Breast epithelium (tissue), 4 donors: ENCODE results near the gene GTPBP10. TPM values are rescaled to one million over a fixed set of nuclear protein-coding genes. Genes with fewer than 3 reads are reported as not detected.
A peak's percentile ranks its signal among the peaks of the same experiment; 100 is the strongest.
"Not testable (repeated sequence)": the region's sequence is repeated elsewhere in the genome, so short reads cannot be mapped to it uniquely, and the experiment has no call there.

ENCODE experiments used
- DNase-seq, 2 donors: peaks; one replicate each; pipeline ENCODE4 v3.0.0-alpha.2; 2019; ENCODE audit warnings: low spot score in 2 of 2
- H3K27ac ChIP-seq, 2 donors: fragments of 200-600 bp; sonication (generic) in 1 of 2; one replicate each; pipeline ENCODE4 v1.5.1; 2016 to 2019; ENCODE audit warnings: mild to moderate bottlenecking in 1 of 2
- H3K27me3 ChIP-seq, 2 donors: fragments of 200-600 bp; sonication (generic) in 1 of 2; one replicate each; pipeline versions ENCODE4 v1.5.1 to v1.6.0; 2017 to 2019; ENCODE audit warnings: control low read depth in 1 of 2, mild to moderate bottlenecking in 1 of 2
- H3K36me3 ChIP-seq: fragments of 200-600 bp; one replicate; pipeline ENCODE4 v1.5.1; 2019
- H3K4me1 ChIP-seq, 2 donors: fragments of 200-600 bp; sonication (generic); one replicate each; pipeline ENCODE4 v1.5.1; 2016 to 2019; ENCODE audit warnings: control low read depth in 1 of 2
- H3K4me3 ChIP-seq, 3 donors: fragments of 200-600 bp; sonication (generic); 1 replicate in 2 of 3; 2 replicates in 1 of 3; pipeline ENCODE4 v1.5.1; 2016 to 2019; ENCODE audit warnings: mild to moderate bottlenecking in 3 of 3, moderate library complexity in 2 of 3
- H3K9me3 ChIP-seq, 2 donors: fragments of 200-600 bp; sonication (generic) in 1 of 2; one replicate each; pipeline ENCODE4 v1.5.1; 2016 to 2019; ENCODE audit warnings: control low read depth in 1 of 2
- POLR2A ChIP-seq: fragments of 450-650 bp; IDR thresholded peaks from one replicate; pipeline ENCODE4 v1.6.1; 2016; ENCODE audit warnings: antibody characterized with exemption, mild to moderate bottlenecking, moderate library complexity
- POLR2AphosphoS5 ChIP-seq, 3 donors: sonication (generic); formaldehyde crosslinking; IDR thresholded peaks; one replicate each; pipeline ENCODE4 v1.6.1; 2017; ENCODE audit warnings: antibody characterized with exemption in 3 of 3
- intact Hi-C: fragments of 100-400 bp; cut with DNase I; formaldehyde crosslinking; loops from one replicate; pipeline ENCODE4 v1.15.1; 2023; ENCODE audit warnings: low total_unique reads
- total RNA-seq, 3 donors: library from RNA; depleted of rRNA; stranded (reverse); fragments of >200 nt; gene quantifications; one replicate each; pipeline ENCODE4 v1.1.0, GENCODE V29; 2016
- TF ChIP-seq, protein P1 (sequence below), 3 donors: fragments of 450-650 bp; IDR thresholded peaks; one replicate each; pipeline ENCODE4 v1.5.1; 2016 to 2017; ENCODE audit warnings: antibody characterized with exemption in 3 of 3, mild to moderate bottlenecking in 3 of 3, moderate library complexity in 3 of 3

GTPBP10 gene
- total RNA-seq, 3 donors from 2014 or later, result 21.3 to 27.2 (median 22.3) TPM

GRCh38 chr7:90337106-90337505 lies 9.4 kb upstream of the GTPBP10 start:
- Histone ChIP-seq H3K9me3 (no peaks in the 10 kb centered on the region), H3K27me3 (no peaks in the 10 kb centered on the region), H3K36me3 (no peaks in the 10 kb centered on the region), H3K4me3 (no peak overlapping the region), H3K27ac (no peak overlapping the region), H3K4me1 (no peaks in the 10 kb centered on the region)
- TF ChIP-seq, protein P1, sequence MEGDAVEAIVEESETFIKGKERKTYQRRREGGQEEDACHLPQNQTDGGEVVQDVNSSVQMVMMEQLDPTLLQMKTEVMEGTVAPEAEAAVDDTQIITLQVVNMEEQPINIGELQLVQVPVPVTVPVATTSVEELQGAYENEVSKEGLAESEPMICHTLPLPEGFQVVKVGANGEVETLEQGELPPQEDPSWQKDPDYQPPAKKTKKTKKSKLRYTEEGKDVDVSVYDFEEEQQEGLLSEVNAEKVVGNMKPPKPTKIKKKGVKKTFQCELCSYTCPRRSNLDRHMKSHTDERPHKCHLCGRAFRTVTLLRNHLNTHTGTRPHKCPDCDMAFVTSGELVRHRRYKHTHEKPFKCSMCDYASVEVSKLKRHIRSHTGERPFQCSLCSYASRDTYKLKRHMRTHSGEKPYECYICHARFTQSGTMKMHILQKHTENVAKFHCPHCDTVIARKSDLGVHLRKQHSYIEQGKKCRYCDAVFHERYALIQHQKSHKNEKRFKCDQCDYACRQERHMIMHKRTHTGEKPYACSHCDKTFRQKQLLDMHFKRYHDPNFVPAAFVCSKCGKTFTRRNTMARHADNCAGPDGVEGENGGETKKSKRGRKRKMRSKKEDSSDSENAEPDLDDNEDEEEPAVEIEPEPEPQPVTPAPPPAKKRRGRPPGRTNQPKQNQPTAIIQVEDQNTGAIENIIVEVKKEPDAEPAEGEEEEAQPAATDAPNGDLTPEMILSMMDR (IDR thresholded peaks at IDR 0.05), result no peak
- TF ChIP-seq POLR2AphosphoS5 (IDR thresholded peaks at IDR 0.05), result no peak
- no peak for TF ChIP-seq POLR2A
- intact Hi-C loops, result no loop called here
- DNase-seq, result no peak

- peaks cover 0 to 8% of the 10 kb centered on the region in 2 donors for H3K4me1 ChIP-seq
- H3K36me3 ChIP-seq, result no peaks in the 10 kb centered on the region
- H3K9me3 ChIP-seq, result no peaks in the 10 kb centered on the region
- TF ChIP-seq POLR2AphosphoS5 (IDR thresholded peaks at IDR 0.05) (no peak), POLR2A (no peak)
- TF ChIP-seq, protein P1 (IDR thresholded peaks at IDR 0.05), result no peak
- no peaks in the 10 kb centered on the region for H3K27me3 ChIP-seq
- no peak for DNase-seq
- H3K4me3 ChIP-seq, result peak overlapping the region in 1 of 3 donors; percentile 82
- H3K27ac ChIP-seq, result peak overlapping the region; percentile 90 to 91
- intact Hi-C loops, result no loop called here
These were observed 1.5 kb upstream of the GTPBP10 start for GRCh38 chr7:90345016-90345415.

DNA sequence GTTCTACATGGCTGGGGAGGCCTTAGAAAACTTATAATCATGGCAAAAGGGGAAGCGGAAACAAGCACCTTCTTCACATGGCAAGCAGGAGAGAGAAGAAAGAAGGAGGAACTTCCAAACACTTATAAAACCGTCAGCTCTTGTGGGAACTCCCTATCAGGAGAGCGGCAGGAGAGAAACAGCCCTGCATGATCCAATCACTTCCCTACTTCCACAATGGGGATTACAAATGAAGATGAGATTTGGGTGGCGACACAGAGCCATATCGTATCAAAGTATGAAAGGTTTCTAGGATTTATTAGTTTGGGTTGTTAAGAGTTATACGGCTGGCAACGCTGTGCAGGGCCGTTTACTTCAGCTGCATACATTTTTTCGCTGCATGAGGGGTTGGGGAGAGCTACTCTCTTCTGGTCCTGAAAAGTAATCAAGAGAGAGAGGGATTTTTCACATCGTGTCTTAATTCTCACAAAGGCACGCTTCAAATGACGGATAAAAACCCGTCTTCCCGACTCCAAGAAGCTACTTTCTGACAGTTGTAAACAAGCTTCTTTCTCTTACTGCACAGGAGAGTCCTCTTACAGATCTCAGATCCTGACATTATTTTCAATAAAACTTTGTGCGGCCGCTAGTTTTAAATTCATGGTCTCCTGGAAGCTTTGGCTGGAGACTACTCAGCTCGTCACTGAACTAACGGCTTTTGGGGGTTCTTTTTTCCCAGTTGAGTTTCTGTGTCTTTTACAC lies 751 bp upstream of the GTPBP10 start:
- H3K9me3 ChIP-seq, result no peaks in the 10 kb centered on the region
- DNase-seq, result no peak
- TF ChIP-seq, protein P1 (IDR thresholded peaks at IDR 0.05), result no peak
- no peak for TF ChIP-seq POLR2A
- no peak for TF ChIP-seq POLR2AphosphoS5 (IDR thresholded peaks at IDR 0.05)
- peaks cover 0 to 8% of the 10 kb centered on the region in 2 donors for H3K4me1 ChIP-seq
- H3K4me3 ChIP-seq, result peak overlapping the region; percentile 74 to 82 (median 80)
- H3K36me3 ChIP-seq, result no peaks in the 10 kb centered on the region
- peak overlapping the region; percentile 90 to 91 for H3K27ac ChIP-seq
- no peaks in the 10 kb centered on the region for H3K27me3 ChIP-seq
- intact Hi-C loops, result no loop called here

DNA sequence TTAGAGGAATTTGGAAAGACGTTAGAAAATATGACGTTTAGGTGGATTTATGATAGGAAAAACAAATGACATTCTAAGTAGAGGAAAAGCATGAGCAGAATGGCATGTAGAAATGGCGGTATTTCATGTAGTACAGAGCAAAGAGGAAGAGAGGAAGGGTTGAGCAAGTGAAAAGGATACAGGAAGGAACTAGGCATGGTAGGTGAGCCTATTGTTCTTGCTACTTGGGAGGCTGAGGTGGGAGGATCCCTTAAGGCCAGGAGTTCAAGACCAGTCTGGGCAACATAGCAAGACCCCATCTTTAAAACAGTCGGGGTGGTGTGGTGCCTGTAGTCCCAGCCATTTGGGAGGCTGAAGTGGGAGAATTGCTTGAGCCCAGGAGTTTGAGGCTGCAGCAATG lies 1.2 kb downstream of the GTPBP10 start:
- Histone ChIP-seq H3K4me1 (peaks cover 0 to 8% of the 10 kb centered on the region in 2 donors), H3K9me3 (no peaks in the 10 kb centered on the region), H3K36me3 (no peaks in the 10 kb centered on the region), H3K27me3 (no peaks in the 10 kb centered on the region), H3K27ac (no peak overlapping the region), H3K4me3 (peak overlapping the region in 1 of 3 donors; percentile 82)
- TF ChIP-seq, protein P1 (IDR thresholded peaks at IDR 0.05), result no peak
- TF ChIP-seq POLR2A, result no peak
- intact Hi-C loops, result no loop called here
- DNase-seq, result no peak

DNA sequence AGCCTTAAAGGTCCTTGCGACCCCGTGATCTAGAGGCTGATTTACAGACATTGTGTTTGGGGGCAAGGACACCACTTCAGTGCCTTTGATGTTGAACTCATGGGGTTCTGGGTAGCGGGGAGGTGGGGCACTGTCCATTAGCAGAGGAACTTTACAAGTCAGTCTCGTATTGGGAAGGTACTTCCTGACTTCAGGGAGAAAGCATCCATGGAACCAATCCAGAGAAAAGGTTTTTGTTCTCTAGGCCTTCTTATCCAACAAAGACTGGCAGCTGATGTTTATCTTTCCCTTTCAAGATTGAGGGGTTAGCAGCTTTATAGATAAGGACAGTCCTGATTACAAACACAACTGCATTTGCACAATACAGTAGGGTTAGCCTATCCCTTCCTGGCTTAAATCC lies 2.8 kb downstream of the GTPBP10 start:
- intact Hi-C loops, result no loop called here

DNA sequence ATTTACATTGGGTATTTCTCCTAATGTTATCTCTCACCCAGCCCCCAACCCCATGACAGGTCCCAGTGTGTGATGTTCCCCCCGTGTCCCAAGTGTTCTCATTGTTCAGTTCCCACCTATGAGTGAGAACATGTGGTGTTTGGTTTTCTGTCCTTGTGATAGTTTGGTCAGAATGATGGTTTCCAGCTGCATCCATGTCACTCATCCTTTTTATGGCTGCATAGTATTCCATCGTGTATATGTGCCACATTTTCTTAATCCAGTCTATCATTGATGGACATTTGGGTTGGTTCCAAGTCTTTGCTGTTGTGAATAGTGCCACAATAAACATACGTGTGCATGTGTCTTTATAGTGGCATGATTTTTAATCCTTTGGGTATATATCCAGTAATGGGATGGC lies 3.5 kb downstream of the GTPBP10 start:
- H3K4me1 ChIP-seq, intact Hi-C loops, H3K27me3 ChIP-seq, H3K4me3 ChIP-seq, DNase-seq, H3K27ac ChIP-seq, H3K9me3 ChIP-seq, H3K36me3 ChIP-seq: not testable (repeated sequence)

More for the DNA sequence above, 2.8 kb downstream of the GTPBP10 start:
- H3K4me3 ChIP-seq, result no peak overlapping the region
- no peak for DNase-seq
- peaks cover 0 to 8% of the 10 kb centered on the region in 2 donors for H3K4me1 ChIP-seq
- TF ChIP-seq POLR2A (no peak), POLR2AphosphoS5 (IDR thresholded peaks at IDR 0.05) (no peak)
- TF ChIP-seq, protein P1 (IDR thresholded peaks at IDR 0.05), result no peak
- H3K27me3 ChIP-seq, result no peaks in the 10 kb centered on the region
- no peaks in the 10 kb centered on the region for H3K9me3 ChIP-seq
- H3K27ac ChIP-seq, result no peak overlapping the region
- H3K36me3 ChIP-seq, result no peaks in the 10 kb centered on the region
